SK-N-SH (cell line): ENCODE data around the gene ZCCHC3. TPM values are rescaled to one million over a fixed set of nuclear protein-coding genes. Genes with fewer than 3 reads are reported as not detected.

Experiments used
- CTCF ChIA-PET: fragments of 300-600, 350-600 bp; formaldehyde crosslinking; extraction: SDS; loops from one replicate; lab custom pipeline; 2021; lab: Yijun Ruan, JAX
- POLR2A ChIA-PET: fragments of 350-600 bp; sonication (Branson Sonifier 250); formaldehyde crosslinking; extraction: SDS; loops from one replicate; lab custom pipeline; 2020; ENCODE audit warnings: antibody characterized with exemption, inconsistent platforms; lab: Yijun Ruan, JAX
- DNase-seq: peaks from one replicate; pipeline ENCODE4 v3.0.0; 2012
- H2AFZ ChIP-seq: fragments of 200-600 bp; sonication (generic); 2 replicates; pipeline ENCODE4 v1.8.1; 2016; ENCODE audit warnings: antibody characterized with exemption, mild to moderate bottlenecking, low read depth
- H3F3A ChIP-seq: fragments of 200-600 bp; sonication (generic); replicated peaks from 2 replicates; pipeline ENCODE3; 2016; ENCODE audit warnings: antibody characterized with exemption, mild to moderate bottlenecking; ENCODE audit not compliant: insufficient read depth
- H3K27ac ChIP-seq, 2 experiments: fragments of 200-500 bp in 1 of 2; fragments of 200-600 bp in 1 of 2; sonication (Bioruptor generic) in 1 of 2; sonication (generic), shearing (Covaris generic) in 1 of 2; 2 replicates each; pipeline versions ENCODE4 v1.5.1 to v1.6.1; 2014 to 2016; ENCODE audit warnings: low read depth in 2 of 2, inconsistent platforms in 1 of 2, low read length in 1 of 2, mild to moderate bottlenecking in 1 of 2, mixed read lengths in 1 of 2
- H3K27me3 ChIP-seq: fragments of 200-600 bp; sonication (generic), shearing (Covaris generic); 2 replicates; pipeline ENCODE4 v1.6.1; 2016; ENCODE audit warnings: mixed run types; ENCODE audit not compliant: insufficient read depth
- H3K36me3 ChIP-seq, 2 experiments: fragments of 200-500 bp in 1 of 2; fragments of 200-600 bp in 1 of 2; sonication (Bioruptor generic) in 1 of 2; sonication (generic) in 1 of 2; replicated peaks in 1 of 2; 2 replicates each; pipeline versions ENCODE3 to v1.5.1; 2014 to 2016; ENCODE audit warnings: low read length in 1 of 2, mild to moderate bottlenecking in 1 of 2; ENCODE audit not compliant: insufficient read depth in 2 of 2, control insufficient read depth in 1 of 2
- H3K4me1 ChIP-seq, 2 experiments: fragments of 200-500 bp in 1 of 2; fragments of 200-600 bp in 1 of 2; sonication (Bioruptor generic) in 1 of 2; sonication (generic), shearing (Covaris generic) in 1 of 2; 2 replicates each; pipeline versions ENCODE4 v1.5.1 to v1.6.1; 2014 to 2016; ENCODE audit warnings: low read depth in 1 of 2, low read length in 1 of 2, mixed run types in 1 of 2; ENCODE audit not compliant: insufficient read depth in 2 of 2, control insufficient read depth in 1 of 2
- H3K4me2 ChIP-seq: fragments of 200-600 bp; sonication (generic), shearing (Covaris generic); 2 replicates; pipeline ENCODE4 v1.6.1; 2017; ENCODE audit warnings: mixed run types
- H3K4me3 ChIP-seq, 2 experiments: fragments of 200-500 bp in 1 of 2; fragments of 200-600 bp in 1 of 2; sonication (Bioruptor generic) in 1 of 2; sonication (generic), shearing (Covaris generic) in 1 of 2; 2 replicates each; pipeline versions ENCODE4 v1.5.1 to v1.8.1; 2014 to 2016; ENCODE audit warnings: low read depth in 2 of 2, inconsistent platforms in 1 of 2, low read length in 1 of 2, mild to moderate bottlenecking in 1 of 2, mixed read lengths in 1 of 2, moderate library complexity in 1 of 2
- H3K79me2 ChIP-seq: fragments of 200-600 bp; sonication (generic); 2 replicates; pipeline ENCODE4 v1.8.1; 2017; ENCODE audit warnings: mild to moderate bottlenecking; ENCODE audit not compliant: insufficient read depth
- H3K9ac ChIP-seq: fragments of 200-600 bp; sonication (generic); 2 replicates; pipeline ENCODE4 v1.6.1; 2017; ENCODE audit warnings: mixed run types
- H3K9me2 ChIP-seq: fragments of 200-600 bp; sonication (generic); 2 replicates; pipeline ENCODE4 v1.6.1; 2017; ENCODE audit warnings: mixed run types
- H3K9me3 ChIP-seq: fragments of 200-600 bp; sonication (generic); 2 replicates; pipeline ENCODE4 v1.6.1; 2017; ENCODE audit warnings: mixed run types, mild to moderate bottlenecking, moderate library complexity
- H4K20me1 ChIP-seq: fragments of 200-600 bp; sonication (generic); 2 replicates; pipeline ENCODE4 v1.6.1; 2017; ENCODE audit warnings: mild to moderate bottlenecking, mixed run types; ENCODE audit not compliant: insufficient read depth
- ELF1 ChIP-seq: IDR thresholded peaks from 2 replicates; pipeline ENCODE4 v1.4.0; 2012
- FOXJ3 ChIP-seq: sonication (generic); formaldehyde crosslinking; IDR thresholded peaks from 2 replicates; pipeline ENCODE4 v1.5.1; 2020; ENCODE audit warnings: mild to moderate bottlenecking, missing genetic modification reagents
- GABPA ChIP-seq: IDR thresholded peaks from 2 replicates; pipeline ENCODE4 v1.4.0; 2012; ENCODE audit warnings: low read depth, mild to moderate bottlenecking
- JUND ChIP-seq: IDR thresholded peaks from 2 replicates; pipeline ENCODE4 v1.4.0; 2012
- MEF2A ChIP-seq: IDR thresholded peaks from 2 replicates; pipeline ENCODE4 v1.4.0; 2012; ENCODE audit warnings: low read depth, borderline replicate concordance
- MXI1 ChIP-seq: IDR thresholded peaks from 2 replicates; pipeline ENCODE4 v1.6.1; 2012; ENCODE audit warnings: mild to moderate bottlenecking, low read depth, low read length, improper control_type of control experiment
- NFIC ChIP-seq: IDR thresholded peaks from 2 replicates; pipeline ENCODE4 v1.4.0; 2012; ENCODE audit warnings: borderline replicate concordance
- REST ChIP-seq: IDR thresholded peaks from 2 replicates; pipeline ENCODE4 v1.6.1; 2012; ENCODE audit warnings: mild to moderate bottlenecking, low read depth, low read length, moderate library complexity
- RFX5 ChIP-seq: IDR thresholded peaks from 2 replicates; pipeline ENCODE4 v1.6.1; 2012; ENCODE audit warnings: mild to moderate bottlenecking, improper control_type of control experiment, low read length
- RXRA ChIP-seq: IDR thresholded peaks from 2 replicates; pipeline ENCODE4 v1.4.0; 2012; ENCODE audit warnings: low read depth, mild to moderate bottlenecking, borderline replicate concordance
- TCF12 ChIP-seq: IDR thresholded peaks from 2 replicates; pipeline ENCODE4 v1.4.0; 2012
- polyA plus RNA-seq, 3 experiments: library from polyadenylated mRNA; depleted of rRNA; stranded (reverse); fragments of >200 nt; gene quantifications; 2 replicates each; pipeline ENCODE4 v1.2.3, GENCODE V29; 2012
- TF ChIP-seq, protein P1 (sequence below): IDR thresholded peaks from 2 replicates; pipeline ENCODE4; 2012
- TF ChIP-seq, protein P2 (sequence below): IDR thresholded peaks from 2 replicates; pipeline ENCODE4 v1.4.0; 2012; ENCODE audit warnings: low read depth

The ZCCHC3 gene
- polyA plus RNA-seq, 1 of the 3 experiments (the other 2 are of a cell fraction) = 9.5 TPM

DNA sequence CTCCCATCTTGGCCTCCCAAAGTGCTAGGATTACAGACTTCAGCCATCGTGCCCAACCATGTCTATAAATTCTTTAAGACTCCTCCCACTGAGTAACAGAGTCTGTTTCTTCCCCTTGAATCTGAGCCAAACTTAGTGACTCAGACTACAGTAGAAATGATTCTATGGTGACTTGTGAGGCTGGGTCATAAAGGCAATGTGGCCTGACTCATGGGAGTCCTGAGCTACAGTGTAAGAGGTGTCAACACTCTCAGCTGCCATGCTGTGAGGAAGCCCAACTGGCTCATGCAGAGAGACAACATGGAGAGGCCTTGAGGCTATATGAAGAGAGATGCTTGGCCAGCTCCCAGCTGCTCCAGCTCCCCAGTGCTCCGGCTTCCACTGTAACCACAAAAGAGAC is 44.3 kb downstream of the ZCCHC3 start (continued):
- TF ChIP-seq REST (no peak), MXI1 (no peak), RXRA (no peak), MEF2A (no peak), RFX5 (no peak), FOXJ3 (CRISPR knock-in tag) (no peak), ELF1 (no peak), GABPA (no peak), JUND (peak; percentile 37; the same call in 1 of the 2 replicates), NFIC (peak; percentile 59; the same call in 1 of the 2 replicates)
- TF ChIP-seq, protein P1, sequence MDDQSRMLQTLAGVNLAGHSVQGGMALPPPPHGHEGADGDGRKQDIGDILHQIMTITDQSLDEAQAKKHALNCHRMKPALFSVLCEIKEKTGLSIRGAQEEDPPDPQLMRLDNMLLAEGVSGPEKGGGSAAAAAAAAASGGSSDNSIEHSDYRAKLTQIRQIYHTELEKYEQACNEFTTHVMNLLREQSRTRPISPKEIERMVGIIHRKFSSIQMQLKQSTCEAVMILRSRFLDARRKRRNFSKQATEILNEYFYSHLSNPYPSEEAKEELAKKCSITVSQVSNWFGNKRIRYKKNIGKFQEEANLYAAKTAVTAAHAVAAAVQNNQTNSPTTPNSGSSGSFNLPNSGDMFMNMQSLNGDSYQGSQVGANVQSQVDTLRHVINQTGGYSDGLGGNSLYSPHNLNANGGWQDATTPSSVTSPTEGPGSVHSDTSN = 0 out of 2 replicates have a peak, but pooled peaks have one; percentile 11

- DNase-seq = no peak
- H4K20me1 ChIP-seq = no peaks in the 10 kb centered on the region
- H3F3A ChIP-seq = peaks cover 15% of the 10 kb centered on the region
- no peaks in the 10 kb centered on the region for H3K27me3 ChIP-seq
- no peak overlapping the region for H3K4me3 ChIP-seq
- no peak overlapping the region for H2AFZ ChIP-seq
- no peak overlapping the region for H3K27ac ChIP-seq
- no peak overlapping the region for H3K9ac ChIP-seq
- CTCF ChIA-PET = interaction anchor here (1.0 kb wide), 1 partner anchor 12 kb away, joined by 3 read pairs; no protein-coding TSS in a partner anchor
- POLR2A ChIA-PET = no interaction called here
- H3K36me3 ChIP-seq = peaks cover 0 to 9% of the 10 kb centered on the region in 2 experiments
- TF ChIP-seq, protein P2, sequence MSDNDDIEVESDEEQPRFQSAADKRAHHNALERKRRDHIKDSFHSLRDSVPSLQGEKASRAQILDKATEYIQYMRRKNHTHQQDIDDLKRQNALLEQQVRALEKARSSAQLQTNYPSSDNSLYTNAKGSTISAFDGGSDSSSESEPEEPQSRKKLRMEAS = no peak
- no peak for TF ChIP-seq TCF12
- TF ChIP-seq, all 33 proteins: peak for 0
- no peaks in the 10 kb centered on the region; the same call in 1 of the 2 replicates for H3K9me3 ChIP-seq
- no peaks in the 10 kb centered on the region for H3K9me2 ChIP-seq
- H3K4me1 ChIP-seq = peaks cover 0 to 6% of the 10 kb centered on the region in 2 experiments; a peak in 1 of 4 replicates
- H3K79me2 ChIP-seq = peaks cover 10% of the 10 kb centered on the region
- no peak overlapping the region for H3K4me2 ChIP-seq
These were observed 45.7 kb downstream of the ZCCHC3 start for GRCh38 chr20:343107-343506.
